ENCODE results near the gene CNTN1.

DNA sequence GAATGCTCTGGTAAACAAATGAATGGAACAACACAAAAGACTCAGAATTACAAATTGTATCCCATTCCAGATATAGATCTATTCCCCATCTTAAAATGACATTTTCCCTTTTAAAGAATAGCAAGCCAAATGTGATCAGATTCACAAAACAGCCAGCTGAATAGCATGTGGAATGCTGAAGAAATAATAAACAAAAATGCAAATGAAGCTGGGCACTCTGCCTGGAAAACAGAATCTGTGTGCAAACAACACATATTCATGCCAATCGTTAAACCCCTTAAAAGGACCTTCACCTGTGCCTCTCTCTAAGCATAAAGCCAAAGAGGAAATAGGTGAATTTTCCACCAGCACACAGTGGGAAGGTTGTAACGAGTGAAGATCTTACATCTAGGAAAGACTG, 428.0 kb downstream of the CNTN1 start:
- TF ChIP-seq, protein P1, sequence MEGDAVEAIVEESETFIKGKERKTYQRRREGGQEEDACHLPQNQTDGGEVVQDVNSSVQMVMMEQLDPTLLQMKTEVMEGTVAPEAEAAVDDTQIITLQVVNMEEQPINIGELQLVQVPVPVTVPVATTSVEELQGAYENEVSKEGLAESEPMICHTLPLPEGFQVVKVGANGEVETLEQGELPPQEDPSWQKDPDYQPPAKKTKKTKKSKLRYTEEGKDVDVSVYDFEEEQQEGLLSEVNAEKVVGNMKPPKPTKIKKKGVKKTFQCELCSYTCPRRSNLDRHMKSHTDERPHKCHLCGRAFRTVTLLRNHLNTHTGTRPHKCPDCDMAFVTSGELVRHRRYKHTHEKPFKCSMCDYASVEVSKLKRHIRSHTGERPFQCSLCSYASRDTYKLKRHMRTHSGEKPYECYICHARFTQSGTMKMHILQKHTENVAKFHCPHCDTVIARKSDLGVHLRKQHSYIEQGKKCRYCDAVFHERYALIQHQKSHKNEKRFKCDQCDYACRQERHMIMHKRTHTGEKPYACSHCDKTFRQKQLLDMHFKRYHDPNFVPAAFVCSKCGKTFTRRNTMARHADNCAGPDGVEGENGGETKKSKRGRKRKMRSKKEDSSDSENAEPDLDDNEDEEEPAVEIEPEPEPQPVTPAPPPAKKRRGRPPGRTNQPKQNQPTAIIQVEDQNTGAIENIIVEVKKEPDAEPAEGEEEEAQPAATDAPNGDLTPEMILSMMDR (IDR thresholded peaks at IDR 0.05) = no peak
- TF ChIP-seq POLR2A (IDR thresholded peaks at IDR 0.05) = no peak

Measured in lower leg skin (tissue), 3 donors.